ENCODE data around the gene C5AR1.
A peak's percentile ranks its signal among the peaks of the same experiment; 100 is the strongest.

Gene C5AR1

GRCh38 chr19:47348819-47349795, 39.4 kb downstream of the C5AR1 start, which contains the start of gene DHX34:
Gene DHX34, plus strand, starts transcription at chr19:47349315. Its CDS starts 3,716 bp downstream, at chr19:47353031.
- no peak within 1 kb of the TSS for H3K27ac ChIP-seq (ENCODE audit: low read depth, low read length, poor library complexity, severe bottlenecking)
- no peaks in the 10 kb centered on the region for H3K9me3 ChIP-seq (ENCODE audit: low read length)
- H3K4me3 ChIP-seq (ENCODE audit: low read depth, low read length, poor library complexity, severe bottlenecking), result peak within 1 kb of the TSS; percentile 90
- TF ChIP-seq EZH2 (IDR thresholded peaks at IDR 0.05; ENCODE audit: borderline replicate concordance, low read length), result no peak
- peak; percentile 90 for TF ChIP-seq CTCF (IDR thresholded peaks at IDR 0.05; ENCODE audit: low read length)
- no peaks in the 10 kb centered on the region for H3K27me3 ChIP-seq (ENCODE audit: insufficient read depth, low read length)
- no peaks in the 10 kb centered on the region for H3F3A ChIP-seq (ENCODE audit: insufficient read depth, low read length)
- H3K36me3 ChIP-seq (ENCODE audit: insufficient read depth, low read length), result peaks cover 29% of the 10 kb centered on the region
- peak within 1 kb of the TSS; percentile 100 for H3K4me2 ChIP-seq (ENCODE audit: low read length)
- H2AFZ ChIP-seq (ENCODE audit: low read length), result 0 out of 2 replicates have a peak within 1 kb of the TSS, but pooled peaks have one; percentile 13
- H3K4me1 ChIP-seq (ENCODE audit: insufficient read depth, low read length, severe bottlenecking), result peaks cover 36% of the 10 kb centered on the region
- no peaks in the 10 kb centered on the region for H3K9me2 ChIP-seq (ENCODE audit: low read depth, low read length)
- no peaks in the 10 kb centered on the region for H4K20me1 ChIP-seq (ENCODE audit: insufficient read depth, low read length)
- peak within 1 kb of the TSS; percentile 92 for H3K9ac ChIP-seq (ENCODE audit: low read length)
- peaks cover 10% of the 10 kb centered on the region for H3K79me2 ChIP-seq (ENCODE audit: insufficient read depth, low read length)

- H3K9ac ChIP-seq (ENCODE audit: low read length), result no peak overlapping the region
- H3K9me2 ChIP-seq (ENCODE audit: low read depth, low read length), result no peaks in the 10 kb centered on the region
- no peaks in the 10 kb centered on the region for H3K27me3 ChIP-seq (ENCODE audit: insufficient read depth, low read length)
- H3F3A ChIP-seq (ENCODE audit: insufficient read depth, low read length), result no peaks in the 10 kb centered on the region
- no peaks in the 10 kb centered on the region for H4K20me1 ChIP-seq (ENCODE audit: insufficient read depth, low read length)
- H3K36me3 ChIP-seq (ENCODE audit: insufficient read depth, low read length), result peaks cover 42% of the 10 kb centered on the region
- no peak overlapping the region for H3K4me3 ChIP-seq (ENCODE audit: low read depth, low read length, poor library complexity, severe bottlenecking)
- H3K4me2 ChIP-seq (ENCODE audit: low read length), result peak overlapping the region; percentile 35; the same call in 1 of the 2 replicates
- H2AFZ ChIP-seq (ENCODE audit: low read length), result no peak overlapping the region
- peaks cover 36% of the 10 kb centered on the region for H3K4me1 ChIP-seq (ENCODE audit: insufficient read depth, low read length, severe bottlenecking)
- no peaks in the 10 kb centered on the region for H3K9me3 ChIP-seq (ENCODE audit: low read length)
- H3K27ac ChIP-seq (ENCODE audit: low read depth, low read length, poor library complexity, severe bottlenecking), result no peak overlapping the region
- peaks cover 10% of the 10 kb centered on the region for H3K79me2 ChIP-seq (ENCODE audit: insufficient read depth, low read length)
- no peak for TF ChIP-seq CTCF (IDR thresholded peaks at IDR 0.05; ENCODE audit: low read length)
- TF ChIP-seq EZH2 (IDR thresholded peaks at IDR 0.05; ENCODE audit: borderline replicate concordance, low read length), result no peak
Measured at GRCh38 chr19:47350630-47351029, 41.0 kb downstream of the C5AR1 start.

GRCh38 chr19:47351548-47351947, 41.9 kb downstream of the C5AR1 start:
- Histone ChIP-seq H3K4me1 (ENCODE audit: insufficient read depth, low read length, severe bottlenecking) (peaks cover 32% of the 10 kb centered on the region), H3K9ac (ENCODE audit: low read length) (no peak overlapping the region), H3K9me2 (ENCODE audit: low read depth, low read length) (no peaks in the 10 kb centered on the region), H3K36me3 (ENCODE audit: insufficient read depth, low read length) (peaks cover 50% of the 10 kb centered on the region), H3K4me3 (ENCODE audit: low read depth, low read length, poor library complexity, severe bottlenecking) (no peak overlapping the region), H3K9me3 (ENCODE audit: low read length) (no peaks in the 10 kb centered on the region), H3F3A (ENCODE audit: insufficient read depth, low read length) (no peaks in the 10 kb centered on the region), H3K27ac (ENCODE audit: low read depth, low read length, poor library complexity, severe bottlenecking) (no peak overlapping the region), H3K79me2 (ENCODE audit: insufficient read depth, low read length) (peaks cover 10% of the 10 kb centered on the region), H4K20me1 (ENCODE audit: insufficient read depth, low read length) (no peaks in the 10 kb centered on the region), H2AFZ (ENCODE audit: low read length) (no peak overlapping the region), H3K4me2 (ENCODE audit: low read length) (no peak overlapping the region), H3K27me3 (ENCODE audit: insufficient read depth, low read length) (no peaks in the 10 kb centered on the region)
- TF ChIP-seq EZH2 (IDR thresholded peaks at IDR 0.05; ENCODE audit: borderline replicate concordance, low read length) (no peak), CTCF (IDR thresholded peaks at IDR 0.05; ENCODE audit: low read length) (no peak)
